Measurements from ENCODE around the gene GPATCH1. TPM values are rescaled to one million over a fixed set of nuclear protein-coding genes. Genes with fewer than 3 reads are reported as not detected.
"Not testable (repeated sequence)": the region's sequence is repeated elsewhere in the genome, so short reads cannot be mapped to it uniquely, and the experiment has no call there.

Gene GPATCH1
- total RNA-seq, result 15.5 TPM

GRCh38 chr19:33080761-33081681 lies at the start of gene GPATCH1:
Gene GPATCH1 (plus strand): TSS chr19:33081181. CDS start chr19:33081194, 13 bp downstream.
- DNase-seq (ENCODE audit: low spot score in 2 of 2) (peak; percentile 84 to 93), FAIRE-seq (no peak)

- FAIRE-seq, result no peak
- no peak for DNase-seq (ENCODE audit: low spot score in 2 of 2)
These were observed 48.7 kb upstream of the GPATCH1 start for GRCh38 chr19:33032218-33032781.

DNA sequence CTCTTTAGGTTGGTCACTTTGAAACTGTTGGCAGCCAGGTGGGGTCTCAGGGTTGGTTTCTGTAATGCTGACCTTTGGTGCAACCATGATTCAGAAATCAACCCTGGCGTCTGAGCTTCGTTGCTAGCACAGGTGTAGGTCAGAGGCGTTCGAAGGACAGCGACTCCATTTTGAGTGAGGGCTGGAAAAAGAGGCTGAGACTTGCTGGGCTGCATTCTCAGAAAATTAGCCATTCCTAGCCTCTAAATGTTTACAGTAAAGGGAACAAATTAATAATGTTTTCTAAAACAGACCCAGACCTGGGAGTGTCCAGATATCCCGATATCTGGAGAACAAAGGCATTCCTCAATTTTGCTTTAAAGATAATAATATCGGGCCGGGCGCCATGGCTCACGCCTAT lies 45.5 kb upstream of the GPATCH1 start:
- DNase-seq (ENCODE audit: low spot score in 2 of 2), result no peak
- no peak for FAIRE-seq

DNA sequence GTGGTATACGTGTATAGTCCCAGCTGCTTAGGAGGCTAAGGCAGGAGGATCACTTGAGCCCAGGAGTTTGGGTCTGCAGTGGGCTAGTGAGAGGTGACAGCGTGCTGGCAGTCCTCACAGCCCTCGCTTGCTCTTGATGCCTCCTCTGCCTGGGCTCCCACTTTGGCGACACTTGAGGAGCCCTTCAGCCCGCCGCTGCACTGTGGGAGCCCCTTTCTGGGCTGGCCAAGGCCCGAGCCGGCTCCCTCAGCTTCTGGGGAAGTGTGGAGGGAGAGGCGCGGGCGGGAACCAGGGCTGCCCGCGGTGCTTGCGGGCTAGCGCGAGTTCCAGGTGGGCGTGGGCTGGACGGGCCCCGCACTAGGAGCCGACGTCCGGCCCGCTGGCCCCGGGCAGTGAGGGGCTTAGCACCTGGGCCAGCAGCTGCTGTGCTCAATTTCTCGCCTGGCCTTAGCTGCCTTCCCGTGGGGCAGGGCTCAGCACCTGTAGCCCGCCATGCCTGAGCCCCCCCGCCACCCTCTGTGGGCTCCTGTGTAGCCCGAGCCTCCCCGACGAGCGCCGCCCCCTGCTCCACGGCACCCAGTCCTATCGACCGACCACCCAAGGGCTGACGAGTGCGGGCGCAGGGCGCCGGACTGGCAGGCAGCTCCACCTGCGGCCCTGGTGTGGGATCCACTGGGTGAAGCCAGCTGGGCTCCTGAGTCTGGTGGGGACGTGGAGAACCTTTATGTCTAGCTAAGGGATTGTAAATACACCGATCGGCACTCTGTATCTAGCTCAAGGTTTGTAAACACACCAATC lies 44.4 kb upstream of the GPATCH1 start:
- FAIRE-seq; DNase-seq (ENCODE audit: low spot score in 2 of 2): not testable (repeated sequence)

DNA sequence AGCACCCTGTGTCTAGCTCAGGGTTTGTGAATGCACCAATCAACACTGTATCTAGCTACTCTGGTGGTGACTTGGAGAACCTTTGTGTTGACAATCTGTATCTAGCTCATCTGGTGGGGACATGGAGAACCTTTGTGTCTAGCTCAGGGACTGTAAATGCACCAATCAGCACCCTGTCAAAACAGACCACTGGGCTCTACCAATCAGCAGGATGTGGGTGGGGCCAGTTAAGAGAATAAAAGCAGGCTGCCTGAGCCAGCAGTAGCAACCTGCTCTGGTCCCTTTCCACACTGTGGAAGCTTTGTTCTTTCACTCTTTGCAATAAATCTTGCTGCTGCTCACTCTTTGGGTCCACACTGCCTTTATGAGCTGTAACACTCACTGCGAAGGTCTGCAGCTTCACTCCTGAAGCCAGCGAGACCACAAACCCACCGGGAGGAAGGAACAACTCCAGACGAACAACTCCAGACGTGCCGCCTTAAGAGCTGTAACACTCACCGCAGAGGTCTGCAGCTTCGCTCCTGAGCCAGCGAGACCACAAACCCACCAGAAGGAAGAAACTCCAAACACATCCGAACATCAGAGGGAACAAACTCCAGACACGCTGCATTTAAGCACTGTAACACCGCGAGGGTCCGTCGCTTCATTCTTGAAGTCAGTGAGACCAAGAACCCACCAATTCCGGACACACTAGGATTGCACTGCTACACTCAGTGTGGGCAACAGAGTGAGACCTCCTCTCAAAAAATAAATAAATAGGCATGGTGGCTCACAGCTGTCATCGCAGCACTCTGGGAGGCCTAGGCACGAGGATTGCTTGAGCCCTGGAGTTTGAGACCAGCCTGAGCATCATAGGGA lies 43.6 kb upstream of the GPATCH1 start:
- not testable (repeated sequence) for DNase-seq (ENCODE audit: low spot score in 2 of 2); FAIRE-seq

- DNase-seq (ENCODE audit: low spot score in 2 of 2) (no peak), FAIRE-seq (no peak)
These were observed 41.8 kb upstream of the GPATCH1 start for GRCh38 chr19:33039108-33039599.

DNA sequence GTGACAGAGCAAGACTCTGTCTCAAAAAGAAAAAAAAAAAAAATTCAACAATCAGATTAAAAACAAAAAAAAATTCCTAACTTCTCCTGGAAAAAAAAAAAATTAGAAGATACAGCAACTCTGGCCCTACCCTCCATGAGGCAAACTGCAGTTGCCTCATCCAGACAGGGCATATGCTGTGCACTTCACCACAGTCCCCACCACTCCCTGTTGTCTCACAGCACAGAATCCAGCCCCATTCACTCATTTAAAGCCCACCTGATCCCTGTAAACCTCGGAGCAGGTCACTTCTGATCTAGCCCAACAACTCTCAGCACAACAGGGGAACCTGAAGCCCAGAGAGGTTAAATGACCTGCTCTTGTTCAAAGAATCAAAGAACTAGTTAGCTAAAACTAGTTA lies 41.2 kb upstream of the GPATCH1 start:
- DNase-seq (ENCODE audit: low spot score in 2 of 2) (no peak), FAIRE-seq (no peak)

GRCh38 chr19:33040994-33041827 lies 39.8 kb upstream of the GPATCH1 start:
- FAIRE-seq, result no peak

DNA sequence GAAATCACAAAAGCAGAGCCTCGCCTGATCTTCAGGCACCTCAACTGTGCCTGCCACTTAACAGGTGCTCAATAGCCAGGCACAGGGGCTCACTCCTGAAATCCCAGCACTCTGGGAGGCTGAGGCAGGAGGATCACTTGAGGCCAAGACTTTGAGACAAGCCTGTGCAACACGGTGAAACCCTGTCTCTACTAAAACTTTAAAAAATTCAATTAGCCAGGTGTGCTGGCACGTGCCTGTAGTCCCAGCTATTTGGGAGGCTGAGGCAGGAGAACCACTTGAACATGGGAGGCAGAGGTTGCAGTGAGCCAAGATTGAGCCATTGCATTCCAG lies 39.2 kb upstream of the GPATCH1 start:
- not testable (repeated sequence) for DNase-seq (ENCODE audit: low spot score in 2 of 2); FAIRE-seq

More at GRCh38 chr19:33040994-33041827, 39.8 kb upstream of the GPATCH1 start:
- DNase-seq (ENCODE audit: low spot score in 2 of 2), result no peak

DNA sequence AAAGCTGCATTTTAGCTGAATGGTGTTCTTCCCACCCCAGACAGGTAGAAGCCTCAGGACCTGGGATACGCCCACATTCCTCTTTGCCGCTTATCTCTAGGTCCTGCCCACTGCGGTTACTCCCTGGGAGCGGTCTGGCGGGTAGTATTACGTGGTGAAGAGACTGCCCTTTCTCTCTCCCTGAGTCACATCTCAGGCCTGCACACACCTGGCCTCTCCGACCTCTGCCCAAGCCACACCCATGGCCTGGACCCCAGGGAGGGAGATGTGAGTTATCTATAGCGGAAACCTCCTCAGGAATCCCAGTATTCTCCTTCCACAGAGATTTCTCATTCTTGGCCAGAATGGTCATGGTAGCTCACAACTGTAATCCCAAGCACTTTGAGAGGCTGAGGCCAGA lies 33.6 kb upstream of the GPATCH1 start:
- DNase-seq (ENCODE audit: low spot score in 2 of 2) (no peak), FAIRE-seq (no peak)

GRCh38 chr19:33048806-33049676 lies 31.9 kb upstream of the GPATCH1 start:
- FAIRE-seq (no peak), DNase-seq (ENCODE audit: low spot score in 2 of 2) (no peak)

DNA sequence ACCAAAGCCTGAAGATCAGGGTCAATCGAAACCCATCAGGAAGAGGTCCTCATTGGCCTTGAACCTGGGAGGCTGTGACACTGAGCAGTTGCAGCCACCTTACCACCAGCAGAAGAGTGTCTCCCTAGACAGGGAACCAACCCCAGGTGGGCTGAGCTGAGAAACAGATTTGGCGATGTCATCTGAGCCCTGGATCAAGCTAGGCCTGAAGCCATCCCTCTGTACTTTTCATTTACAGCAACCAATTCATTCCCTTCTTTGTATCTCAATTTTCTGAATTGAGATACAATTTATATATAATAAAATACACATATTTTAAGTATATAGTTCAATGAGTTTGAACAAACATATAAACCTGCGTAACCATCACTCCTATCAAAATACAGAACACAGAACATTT lies 30.9 kb upstream of the GPATCH1 start:
- DNase-seq (ENCODE audit: low spot score in 2 of 2) (no peak), FAIRE-seq (no peak)

DNA sequence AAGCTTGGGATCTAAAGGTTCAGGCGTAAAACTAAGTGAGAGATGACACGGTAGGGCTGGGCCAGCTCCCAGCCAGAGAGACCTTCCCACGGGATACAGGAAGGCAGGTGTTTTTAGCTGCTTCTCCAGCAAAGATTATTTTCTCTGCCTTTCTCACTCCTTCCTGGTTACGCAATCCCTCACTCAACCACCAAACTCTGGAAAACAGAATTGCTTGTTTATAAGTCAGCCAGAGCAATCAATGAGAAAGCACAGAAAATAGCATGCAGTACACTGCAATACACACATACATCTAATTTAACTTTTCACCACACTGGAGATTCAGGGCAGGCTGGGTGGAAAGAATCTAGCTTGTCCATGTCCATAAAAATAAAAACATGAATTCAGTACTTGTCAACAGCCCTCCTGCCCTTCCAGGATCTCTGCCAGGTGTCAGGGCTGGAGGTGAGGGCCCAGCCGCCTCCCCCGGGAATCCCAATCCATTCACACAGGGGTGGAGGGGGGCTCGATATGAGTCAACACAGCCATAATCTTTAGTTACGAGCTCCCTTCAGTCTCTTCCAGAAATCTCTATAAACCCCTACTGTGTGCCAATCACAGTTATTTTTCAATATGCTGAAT lies 28.5 kb upstream of the GPATCH1 start:
- no peak for FAIRE-seq
- DNase-seq (ENCODE audit: low spot score in 2 of 2), result no peak

DNA sequence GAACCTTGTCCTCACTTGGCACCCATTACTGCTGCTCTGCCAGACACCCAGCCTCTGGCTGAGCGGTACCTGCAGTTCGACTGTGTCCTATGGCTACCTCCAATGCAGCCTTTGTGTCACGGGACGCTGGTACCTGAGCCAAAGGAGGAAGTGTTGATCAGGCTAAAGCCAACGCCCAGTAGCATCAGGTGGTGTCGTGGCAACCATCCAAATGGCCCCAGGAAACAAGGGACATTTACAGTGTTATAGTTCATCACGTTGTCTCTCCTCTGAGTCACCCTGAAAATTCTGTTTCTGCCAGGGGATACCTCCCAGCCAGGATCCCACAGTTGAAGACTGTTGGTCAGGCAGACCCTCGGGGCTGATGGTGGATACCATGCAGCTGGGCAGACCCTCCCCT lies 26.4 kb upstream of the GPATCH1 start:
- FAIRE-seq, result no peak
- DNase-seq (ENCODE audit: low spot score in 2 of 2), result no peak

- DNase-seq (ENCODE audit: low spot score in 2 of 2) (no peak), FAIRE-seq (no peak)
These were observed 25.3 kb upstream of the GPATCH1 start for GRCh38 chr19:33055718-33056117.

GRCh38 chr19:33060586-33060985 lies 20.4 kb upstream of the GPATCH1 start:
- FAIRE-seq (no peak), DNase-seq (ENCODE audit: low spot score in 2 of 2) (no peak)

DNA sequence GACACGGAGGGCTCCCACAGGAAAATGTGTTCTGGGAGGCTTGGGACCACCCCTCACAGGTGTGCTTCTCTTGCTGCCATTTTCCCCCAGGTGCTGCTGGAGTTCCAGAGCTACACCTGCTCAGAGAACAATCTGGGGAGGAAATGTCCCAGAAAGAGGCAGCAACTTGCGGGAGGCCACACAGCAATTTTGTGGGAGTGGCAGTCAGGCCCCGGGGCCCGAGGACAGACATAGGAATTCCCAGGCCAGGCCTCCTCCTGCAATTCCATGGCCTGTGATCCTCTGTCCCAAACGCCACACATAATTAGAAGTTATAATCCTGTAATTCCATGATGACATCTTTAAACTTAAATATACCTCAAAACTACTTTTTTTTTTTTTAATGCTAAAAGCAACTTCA lies 18.1 kb upstream of the GPATCH1 start:
- FAIRE-seq (no peak), DNase-seq (ENCODE audit: low spot score in 2 of 2) (no peak)

GRCh38 chr19:33063356-33063752 lies 17.6 kb upstream of the GPATCH1 start:
- FAIRE-seq (no peak), DNase-seq (ENCODE audit: low spot score in 2 of 2) (no peak)
